Left renal cortex interstitium (tissue), 4 donors: ENCODE data around the gene NEUROG2. TPM values are rescaled to one million over a fixed set of nuclear protein-coding genes. Genes with fewer than 3 reads are reported as not detected.
"Not testable (repeated sequence)": the region's sequence is repeated elsewhere in the genome, so short reads cannot be mapped to it uniquely, and the experiment has no call there.

Experiments used
- DNase-seq, 4 donors: peaks; one replicate each; pipeline ENCODE4 v3.0.0-alpha.2; 2013; ENCODE audit warnings: low read depth in 4 of 4, low spot score in 2 of 4, missing footprints in 1 of 4
- polyA plus RNA-seq, 4 donors: library from polyadenylated mRNA; unstranded; fragments of 120-200 nt; gene quantifications; one replicate each; pipeline ENCODE4 v1.2.1, GENCODE V29; 2013; ENCODE audit not compliant: insufficient read length in 4 of 4

NEUROG2 gene
- polyA plus RNA-seq, 4 donors, result not detected

DNA sequence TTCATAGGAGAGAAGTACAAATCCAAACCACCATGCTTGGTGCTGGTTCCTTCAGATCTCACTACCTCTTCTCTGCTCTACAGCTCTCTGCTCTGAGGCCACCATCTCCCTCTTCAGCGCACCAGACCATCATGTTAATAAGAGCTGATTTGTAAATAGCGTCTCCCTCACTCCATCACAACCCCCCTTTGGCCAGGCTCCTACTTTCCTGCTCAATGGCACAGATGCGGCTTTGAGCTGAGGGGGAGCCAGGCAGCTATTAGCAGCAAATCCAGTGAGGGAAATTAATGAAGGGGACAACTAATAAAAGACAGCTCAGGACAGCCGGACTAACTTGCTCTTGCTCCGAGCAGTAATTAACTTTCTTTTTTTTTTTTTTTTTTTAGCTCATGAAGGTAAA lies 13.1 kb downstream of the NEUROG2 start:
- DNase-seq, result no peak

DNA sequence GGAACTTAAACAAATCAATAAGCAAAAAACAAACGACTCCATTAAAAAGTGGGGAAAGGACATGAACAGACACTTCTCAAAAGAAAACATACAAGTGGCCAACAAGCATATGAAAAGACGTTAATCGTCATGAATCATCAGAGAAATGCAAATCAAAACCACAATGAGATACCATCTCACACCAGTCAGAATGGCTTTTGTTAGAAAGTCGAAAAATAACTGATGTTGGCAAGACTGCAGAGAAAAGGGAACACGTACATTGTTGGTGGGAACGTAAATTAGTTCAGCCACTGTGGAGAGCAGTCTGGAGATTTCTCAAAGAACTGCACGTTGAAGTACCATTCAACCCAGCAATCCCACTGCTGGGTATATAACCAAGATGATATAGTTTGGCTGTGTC lies 23.7 kb downstream of the NEUROG2 start:
- DNase-seq, result no peak

DNA sequence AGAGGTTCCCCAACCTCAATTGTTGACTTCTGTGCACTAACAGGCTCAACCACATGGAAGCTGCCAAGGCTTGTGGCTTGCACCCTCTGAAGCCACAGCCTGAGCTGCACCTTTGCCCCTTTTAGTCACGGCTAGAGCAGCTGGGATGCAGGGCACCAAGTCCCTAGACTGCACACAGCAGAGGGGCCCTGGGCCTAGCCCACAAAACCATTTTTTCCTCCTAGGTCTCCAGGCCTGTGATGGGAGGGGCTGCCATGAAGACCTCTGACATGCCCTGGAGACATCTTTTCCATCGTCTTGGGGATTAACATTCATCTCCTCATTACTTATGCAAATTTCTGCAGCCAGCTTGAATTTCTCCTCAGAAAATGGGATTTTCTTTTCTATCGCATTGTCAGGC lies 25.2 kb downstream of the NEUROG2 start:
- DNase-seq, result not testable (repeated sequence)

DNA sequence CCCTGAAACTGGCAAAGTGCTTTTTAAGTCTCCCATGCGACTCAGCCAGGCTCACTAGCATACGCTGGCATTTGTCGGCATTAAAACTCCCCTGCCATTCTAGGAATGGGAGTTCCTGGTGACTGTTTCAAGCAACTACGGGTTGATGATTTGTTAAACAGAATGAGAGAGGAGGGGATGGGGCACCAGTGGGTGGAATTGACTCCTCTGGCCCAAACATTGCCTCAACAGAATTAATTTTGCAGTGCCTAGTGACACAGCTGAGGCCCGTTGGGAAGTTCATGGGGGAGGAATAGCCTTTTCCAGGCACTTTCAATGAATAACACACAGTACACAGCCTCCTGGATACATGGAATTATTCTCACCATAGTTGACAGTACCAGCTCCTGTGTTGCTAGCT lies 30.1 kb downstream of the NEUROG2 start:
- DNase-seq, result no peak

DNA sequence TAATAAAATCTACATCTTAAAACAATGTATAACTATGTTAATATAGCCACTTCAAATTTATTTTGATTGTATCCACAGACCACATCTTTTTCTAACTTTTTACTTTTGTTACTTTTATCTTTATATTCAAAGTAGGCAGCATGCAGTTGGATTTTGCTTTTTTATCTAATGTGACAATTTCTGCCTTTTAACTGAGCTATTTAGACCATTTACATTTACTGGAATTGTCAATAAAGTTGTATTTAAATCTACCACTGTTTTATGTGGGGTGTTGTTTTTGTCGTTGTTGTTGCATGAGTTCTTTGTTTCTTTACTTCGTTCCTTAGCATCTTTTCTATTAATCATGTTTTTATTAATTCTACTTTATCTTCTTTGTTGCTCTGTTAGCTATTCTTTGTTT lies 42.0 kb downstream of the NEUROG2 start:
- DNase-seq, result no peak

DNA sequence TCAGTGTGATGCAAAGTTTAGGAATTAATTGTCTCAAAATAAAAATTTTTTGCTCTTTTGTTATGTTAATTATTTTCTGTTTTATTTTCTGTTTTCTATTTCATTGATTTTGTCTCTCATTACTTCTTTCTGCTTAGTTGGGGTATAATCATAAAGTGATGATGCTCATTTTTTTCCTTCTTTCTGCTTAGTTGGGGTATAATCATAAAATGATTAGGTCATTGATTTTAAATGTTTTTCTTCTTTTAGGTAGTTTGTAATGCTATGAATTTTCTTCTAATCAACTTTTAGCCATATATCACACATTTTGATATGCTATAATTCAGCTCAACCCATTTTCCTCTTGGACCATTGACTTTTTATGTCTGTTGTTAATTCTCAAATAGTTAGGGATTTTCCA lies 43.7 kb downstream of the NEUROG2 start:
- no peak for DNase-seq

Other genes starting within 250 kb of the NEUROG2 start
- 10 to 100 TPM; 14.5 to 21.0 (median 15.7) TPM for gene TIFA, start 230.3 kb downstream of the NEUROG2 start, polyA plus RNA-seq
- gene ALPK1, start 218.8 kb downstream of the NEUROG2 start, polyA plus RNA-seq, result 10 to 100 TPM in 3 of 4 donors, 1 to 10 TPM in 1; 9.8 to 18.0 (median 13.8) TPM
- 10 to 100 TPM in 3 of 4 donors, 1 to 10 TPM in 1; 9.9 to 25.5 (median 15.1) TPM for gene ZGRF1, start 120.7 kb upstream of the NEUROG2 start, polyA plus RNA-seq
- gene LARP7, start 121.0 kb upstream of the NEUROG2 start, polyA plus RNA-seq, result 100 to 1,000 TPM in 3 of 4 donors, 10 to 100 TPM in 1; 88.2 to 127 (median 116) TPM